HepG2 (cell line): ENCODE results near the gene RHEBL1.

Experiments used
- CC2D1A ChIP-seq: sonication (generic); formaldehyde crosslinking; IDR thresholded peaks from 2 replicates; pipeline ENCODE4 v1.8.1; 2023; ENCODE audit warnings: mild to moderate bottlenecking, missing genetic modification reagents
- FOXA3 ChIP-seq: IDR thresholded peaks from 2 replicates; pipeline ENCODE4 v1.6.1; 2016; ENCODE audit warnings: missing genetic modification reagents, missing compliant biosample characterization
- HNF4G ChIP-seq, 2 experiments: sonication (generic) in 1 of 2; formaldehyde crosslinking in 1 of 2; IDR thresholded peaks; 2 replicates each; pipeline versions ENCODE4 v1.4.0 to v1.6.1; 2011 to 2020; ENCODE audit warnings: borderline replicate concordance in 2 of 2, low read depth in 2 of 2, mild to moderate bottlenecking in 2 of 2, low read length in 1 of 2, missing genetic modification reagents in 1 of 2, moderate library complexity in 1 of 2
- NFE2L1 ChIP-seq: sonication (generic); formaldehyde crosslinking; IDR thresholded peaks from 2 replicates; pipeline ENCODE4 v1.4.0; 2020; ENCODE audit warnings: missing genetic modification reagents, mild to moderate bottlenecking, borderline replicate concordance
- NR3C1 ChIP-seq: sonication (generic); formaldehyde crosslinking; IDR thresholded peaks from 2 replicates; pipeline ENCODE4 v1.4.0; 2020; ENCODE audit warnings: missing genetic modification reagents
- POLR2A ChIP-seq, 2 experiments: IDR thresholded peaks; 2 replicates each; pipeline ENCODE4 v1.6.1; 2011; ENCODE audit warnings: low read depth in 2 of 2, low read length in 2 of 2, mild to moderate bottlenecking in 1 of 2, moderate library complexity in 1 of 2; ENCODE audit not compliant: insufficient read depth in 1 of 2
- SP2 ChIP-seq: sonication (generic); formaldehyde crosslinking; IDR thresholded peaks from 2 replicates; pipeline ENCODE4 v1.5.1; 2020; ENCODE audit warnings: mild to moderate bottlenecking, missing genetic modification reagents
- TCF12 ChIP-seq, 2 experiments: fragments of 450-650 bp in 1 of 2; sonication (generic) in 1 of 2; formaldehyde crosslinking in 1 of 2; IDR thresholded peaks; 2 replicates each; pipeline versions ENCODE4 v1.6.1 to v1.8.0; 2017 to 2022; ENCODE audit warnings: antibody characterized with exemption in 1 of 2, mild to moderate bottlenecking in 1 of 2, missing genetic modification reagents in 1 of 2, moderate library complexity in 1 of 2
- TF ChIP-seq, protein P1 (sequence below): sonication (generic); formaldehyde crosslinking; IDR thresholded peaks from 2 replicates; pipeline ENCODE4 v1.5.0; 2020; ENCODE audit warnings: mild to moderate bottlenecking, missing genetic modification reagents, moderate library complexity
- TF ChIP-seq, protein P2 (sequence below): sonication (generic); formaldehyde crosslinking; IDR thresholded peaks from 2 replicates; pipeline ENCODE4 v1.4.0; 2020; ENCODE audit warnings: missing genetic modification reagents, mild to moderate bottlenecking, borderline replicate concordance
- TF ChIP-seq, protein P3 (sequence below): sonication (generic); formaldehyde crosslinking; IDR thresholded peaks from 2 replicates; pipeline ENCODE4 v1.9.0; 2021; ENCODE audit warnings: missing genetic modification reagents, borderline replicate concordance
- TF ChIP-seq, protein P4 (sequence below): sonication (generic); formaldehyde crosslinking; IDR thresholded peaks from 2 replicates; pipeline ENCODE4 v1.5.1; 2020; ENCODE audit warnings: mild to moderate bottlenecking, missing genetic modification reagents, borderline replicate concordance

DNA sequence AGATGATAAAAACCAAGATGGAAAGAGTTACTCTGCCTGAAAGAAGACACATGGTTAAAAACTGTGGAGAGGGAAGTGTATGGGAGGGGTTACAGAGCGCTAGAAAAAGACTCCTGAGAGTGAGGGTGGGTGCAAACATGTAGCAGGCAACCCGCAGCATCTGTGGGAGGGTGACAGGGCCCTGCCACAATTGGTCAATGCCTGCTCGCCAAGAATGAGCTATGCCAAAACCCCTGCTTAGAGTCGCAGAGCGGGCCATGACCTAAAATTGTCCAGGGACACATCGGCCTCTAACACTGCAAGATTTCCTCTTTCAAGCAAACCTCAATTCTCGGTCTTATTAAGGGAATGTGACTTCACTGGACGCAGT lies 51.9 kb downstream of the RHEBL1 start:
- TF ChIP-seq NR3C1 (CRISPR knock-in tag) (no peak), SP2 (CRISPR knock-in tag) (no peak), CC2D1A (CRISPR knock-in tag) (no peak), TCF12 (IDR thresholded peaks at IDR 0.05) (no peak), TCF12 (CRISPR knock-in tag; IDR thresholded peaks at IDR 0.05) (no peak), HNF4G (IDR thresholded peaks at IDR 0.05; ENCODE audit: borderline replicate concordance, low read depth, low read length) (no peak), HNF4G (CRISPR knock-in tag; IDR thresholded peaks at IDR 0.05; ENCODE audit: borderline replicate concordance, low read depth) (no peak), NFE2L1 (no peak), FOXA3 (CRISPR knock-in tag) (no peak), POLR2A (IDR thresholded peaks at IDR 0.05; ENCODE audit: insufficient read depth in 1 of 2, low read depth in 2 of 2, low read length in 2 of 2) (no peak)
- TF ChIP-seq, protein P1, sequence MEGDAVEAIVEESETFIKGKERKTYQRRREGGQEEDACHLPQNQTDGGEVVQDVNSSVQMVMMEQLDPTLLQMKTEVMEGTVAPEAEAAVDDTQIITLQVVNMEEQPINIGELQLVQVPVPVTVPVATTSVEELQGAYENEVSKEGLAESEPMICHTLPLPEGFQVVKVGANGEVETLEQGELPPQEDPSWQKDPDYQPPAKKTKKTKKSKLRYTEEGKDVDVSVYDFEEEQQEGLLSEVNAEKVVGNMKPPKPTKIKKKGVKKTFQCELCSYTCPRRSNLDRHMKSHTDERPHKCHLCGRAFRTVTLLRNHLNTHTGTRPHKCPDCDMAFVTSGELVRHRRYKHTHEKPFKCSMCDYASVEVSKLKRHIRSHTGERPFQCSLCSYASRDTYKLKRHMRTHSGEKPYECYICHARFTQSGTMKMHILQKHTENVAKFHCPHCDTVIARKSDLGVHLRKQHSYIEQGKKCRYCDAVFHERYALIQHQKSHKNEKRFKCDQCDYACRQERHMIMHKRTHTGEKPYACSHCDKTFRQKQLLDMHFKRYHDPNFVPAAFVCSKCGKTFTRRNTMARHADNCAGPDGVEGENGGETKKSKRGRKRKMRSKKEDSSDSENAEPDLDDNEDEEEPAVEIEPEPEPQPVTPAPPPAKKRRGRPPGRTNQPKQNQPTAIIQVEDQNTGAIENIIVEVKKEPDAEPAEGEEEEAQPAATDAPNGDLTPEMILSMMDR (CRISPR knock-in tag): no peak
- TF ChIP-seq, protein P2, sequence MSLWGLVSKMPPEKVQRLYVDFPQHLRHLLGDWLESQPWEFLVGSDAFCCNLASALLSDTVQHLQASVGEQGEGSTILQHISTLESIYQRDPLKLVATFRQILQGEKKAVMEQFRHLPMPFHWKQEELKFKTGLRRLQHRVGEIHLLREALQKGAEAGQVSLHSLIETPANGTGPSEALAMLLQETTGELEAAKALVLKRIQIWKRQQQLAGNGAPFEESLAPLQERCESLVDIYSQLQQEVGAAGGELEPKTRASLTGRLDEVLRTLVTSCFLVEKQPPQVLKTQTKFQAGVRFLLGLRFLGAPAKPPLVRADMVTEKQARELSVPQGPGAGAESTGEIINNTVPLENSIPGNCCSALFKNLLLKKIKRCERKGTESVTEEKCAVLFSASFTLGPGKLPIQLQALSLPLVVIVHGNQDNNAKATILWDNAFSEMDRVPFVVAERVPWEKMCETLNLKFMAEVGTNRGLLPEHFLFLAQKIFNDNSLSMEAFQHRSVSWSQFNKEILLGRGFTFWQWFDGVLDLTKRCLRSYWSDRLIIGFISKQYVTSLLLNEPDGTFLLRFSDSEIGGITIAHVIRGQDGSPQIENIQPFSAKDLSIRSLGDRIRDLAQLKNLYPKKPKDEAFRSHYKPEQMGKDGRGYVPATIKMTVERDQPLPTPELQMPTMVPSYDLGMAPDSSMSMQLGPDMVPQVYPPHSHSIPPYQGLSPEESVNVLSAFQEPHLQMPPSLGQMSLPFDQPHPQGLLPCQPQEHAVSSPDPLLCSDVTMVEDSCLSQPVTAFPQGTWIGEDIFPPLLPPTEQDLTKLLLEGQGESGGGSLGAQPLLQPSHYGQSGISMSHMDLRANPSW: no peak
- TF ChIP-seq, protein P3, sequence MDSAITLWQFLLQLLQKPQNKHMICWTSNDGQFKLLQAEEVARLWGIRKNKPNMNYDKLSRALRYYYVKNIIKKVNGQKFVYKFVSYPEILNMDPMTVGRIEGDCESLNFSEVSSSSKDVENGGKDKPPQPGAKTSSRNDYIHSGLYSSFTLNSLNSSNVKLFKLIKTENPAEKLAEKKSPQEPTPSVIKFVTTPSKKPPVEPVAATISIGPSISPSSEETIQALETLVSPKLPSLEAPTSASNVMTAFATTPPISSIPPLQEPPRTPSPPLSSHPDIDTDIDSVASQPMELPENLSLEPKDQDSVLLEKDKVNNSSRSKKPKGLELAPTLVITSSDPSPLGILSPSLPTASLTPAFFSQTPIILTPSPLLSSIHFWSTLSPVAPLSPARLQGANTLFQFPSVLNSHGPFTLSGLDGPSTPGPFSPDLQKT: no peak
- TF ChIP-seq, protein P4, sequence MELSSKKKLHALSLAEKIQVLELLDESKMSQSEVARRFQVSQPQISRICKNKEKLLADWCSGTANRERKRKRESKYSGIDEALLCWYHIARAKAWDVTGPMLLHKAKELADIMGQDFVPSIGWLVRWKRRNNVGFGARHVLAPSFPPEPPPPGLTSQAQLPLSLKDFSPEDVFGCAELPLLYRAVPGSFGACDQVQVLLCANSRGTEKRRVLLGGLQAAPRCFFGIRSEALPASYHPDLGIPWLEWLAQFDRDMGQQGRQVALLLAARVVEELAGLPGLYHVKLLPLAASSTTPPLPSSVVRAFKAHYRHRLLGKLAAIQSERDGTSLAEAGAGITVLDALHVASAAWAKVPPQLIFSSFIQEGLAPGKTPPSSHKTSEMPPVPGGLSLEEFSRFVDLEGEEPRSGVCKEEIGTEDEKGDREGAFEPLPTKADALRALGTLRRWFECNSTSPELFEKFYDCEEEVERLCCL (CRISPR knock-in tag): no peak
